GM12878 (cell line): Measurements from ENCODE around the gene ADARB1. TPM values are rescaled to one million over a fixed set of nuclear protein-coding genes. Genes with fewer than 3 reads are reported as not detected.

Experiments used
- ATAC-seq: fragments of 200-7000 bp; cut with Tn5 transposase; 3 replicates; pipeline ENCODE4 v1.9.1; 2020; ENCODE audit warnings: mild to moderate bottlenecking, moderate library complexity
- BruUV-seq: library from RNA; stranded (reverse); fragments of 400-500 nt; replicated peaks from 2 replicates; lab custom pipeline; 2021; lab: Mats Ljungman, UMichigan
- CTCF ChIA-PET: fragments of 300-600 bp; sonication (Branson Sonifier 250); formaldehyde crosslinking; extraction: SDS; loops from one replicate; lab custom pipeline; 2021; ENCODE audit warnings: inconsistent platforms; lab: Yijun Ruan, JAX
- POLR2A ChIA-PET: fragments of 350-600 bp; formaldehyde crosslinking; extraction: SDS; loops from one replicate; lab custom pipeline; 2021; ENCODE audit warnings: inconsistent platforms; lab: Charles Lee
- RAD21 ChIA-PET: fragments of 300-600 bp; sonication (Branson Sonifier 250); formaldehyde crosslinking; loops from one replicate; lab custom pipeline; 2023; ENCODE audit warnings: antibody characterized with exemption; ENCODE audit not compliant: unreplicated experiment; lab: Charles Lee
- SMC1A ChIA-PET: fragments of 300-600 bp; sonication (Branson Sonifier 250); formaldehyde crosslinking; loops from one replicate; lab custom pipeline; 2023; ENCODE audit not compliant: unreplicated experiment, uncharacterized antibody; lab: Charles Lee
- DNase-seq: peaks from one replicate; pipeline ENCODE4 v3.0.0-alpha.2; 2011; ENCODE audit warnings: low read depth, low spot score
- FAIRE-seq: peaks from 3 replicates; lab custom pipeline; 2011; peaks lifted over from hg19 to GRCh38; lab: Jason Lieb, UNC
- H2AFZ ChIP-seq: 2 replicates; pipeline ENCODE4 v1.6.0; 2011; ENCODE audit warnings: low read depth, low read length, control low read depth; ENCODE audit not compliant: control insufficient read depth
- H3K27ac ChIP-seq: 2 replicates; pipeline ENCODE4 v1.5.1; 2011; ENCODE audit warnings: control low read depth; ENCODE audit not compliant: control insufficient read depth, insufficient read depth
- H3K27me3 ChIP-seq, 2 experiments: replicated peaks in 1 of 2; 2 replicates each; pipeline versions ENCODE4 v1.6.0 to v1.6.1; 2011; ENCODE audit warnings: low read length in 1 of 2; ENCODE audit not compliant: control insufficient read depth in 2 of 2, insufficient read depth in 2 of 2
- H3K36me3 ChIP-seq, 2 experiments: 2 replicates each; pipeline ENCODE4 v1.5.1; 2011; ENCODE audit warnings: low read length in 1 of 2; ENCODE audit not compliant: control insufficient read depth in 2 of 2, insufficient read depth in 2 of 2
- H3K4me1 ChIP-seq: 2 replicates; pipeline ENCODE4 v1.6.1; 2011; ENCODE audit warnings: mild to moderate bottlenecking, low read length, moderate library complexity, mixed read lengths; ENCODE audit not compliant: control insufficient read depth, insufficient read depth
- H3K4me2 ChIP-seq: 2 replicates; pipeline ENCODE4 v1.6.0; 2011; ENCODE audit warnings: control low read depth; ENCODE audit not compliant: control insufficient read depth, insufficient read depth
- H3K4me3 ChIP-seq: fragments of 200-600 bp; sonication (generic); 2 replicates; pipeline ENCODE4 v1.5.1; 2016
- H3K79me2 ChIP-seq: 2 replicates; pipeline ENCODE4 v1.6.0; 2011; ENCODE audit warnings: low read length; ENCODE audit not compliant: control insufficient read depth, insufficient read depth
- H3K9ac ChIP-seq: 2 replicates; pipeline ENCODE4 v1.8.0; 2011; ENCODE audit warnings: low read length, control low read depth, mixed read lengths; ENCODE audit not compliant: control insufficient read depth, insufficient read depth
- H3K9me3 ChIP-seq: replicated peaks from 3 replicates; pipeline ENCODE4 v1.5.1; 2011; ENCODE audit warnings: mild to moderate bottlenecking, low read length; ENCODE audit not compliant: control insufficient read depth, insufficient read depth
- H4K20me1 ChIP-seq: 2 replicates; pipeline ENCODE4 v1.6.0; 2011; ENCODE audit not compliant: control insufficient read depth, insufficient read depth
- CHD1 ChIP-seq: IDR thresholded peaks from 2 replicates; pipeline ENCODE4 v1.6.1; 2012; ENCODE audit warnings: low read depth, low read length, improper control_type of control experiment
- CTCF ChIP-seq, 3 experiments: IDR thresholded peaks in 2 of 3; conservative IDR thresholded peaks in 1 of 3; 2 replicates each; pipeline ENCODE4 v1.5.1; 2011; ENCODE audit warnings: low read depth in 3 of 3, low read length in 3 of 3, mild to moderate bottlenecking in 3 of 3, control low read depth in 2 of 3, moderate library complexity in 2 of 3, inconsistent platforms in 1 of 3, mixed read lengths in 1 of 3; ENCODE audit not compliant: control insufficient read depth in 2 of 3, insufficient read depth in 1 of 3; ENCODE audit errors: extremely low read depth in 1 of 3
- EED ChIP-seq: sonication (generic); IDR thresholded peaks from 2 replicates; pipeline ENCODE4 v1.6.1; 2016; ENCODE audit warnings: antibody characterized with exemption, low read depth
- FOXM1 ChIP-seq: IDR thresholded peaks from 2 replicates; pipeline ENCODE4 v1.6.1; 2012; ENCODE audit warnings: low read depth, mild to moderate bottlenecking, inconsistent platforms, low read length, moderate library complexity
- PBX3 ChIP-seq: IDR thresholded peaks from 2 replicates; pipeline ENCODE4 v1.6.1; 2011; ENCODE audit warnings: mild to moderate bottlenecking, low read depth, low read length, moderate library complexity; ENCODE audit not compliant: insufficient replicate concordance
- SREBF1 ChIP-seq: IDR thresholded peaks from 2 replicates; pipeline ENCODE4 v1.6.1; 2012; ENCODE audit warnings: mild to moderate bottlenecking, low read length
- WGBS: methylation state at CpG from one replicate; pipeline ENCODE4 v1.1.6; 2016; ENCODE audit warnings: low lambda C conversion rate; ENCODE audit not compliant: insufficient replicate concordance, insufficient coverage; ENCODE audit errors: missing lambda C conversion rate; 5-methylcytosine and 5-hydroxymethylcytosine counted together
- in situ Hi-C: fragments of 300-500 bp; cut with MboI; formaldehyde crosslinking; loops from 9 replicates; pipeline ENCODE4 v1.14.3; 2018; ENCODE audit warnings: mixed read lengths
- intact Hi-C: fragments of 100-400 bp; cut with micrococcal nuclease; formaldehyde crosslinking; loops from one replicate; pipeline ENCODE4 v1.14.2; 2022; ENCODE audit not compliant: unreplicated experiment
- polyA plus RNA-seq, 11 experiments: library from polyadenylated mRNA; depleted of rRNA in 4 of 11; unstranded in 6 of 11; stranded (reverse) in 5 of 11; fragments of >200 nt; fragmentation: Nextera tagmentation in 4 of 11; fragmentation: Illumina TruSeq in 1 of 11; extraction: Ambion mirVana in 4 of 11; extraction: Trizol in 1 of 11; gene quantifications; 1 replicate in 1 of 11; 2 replicates in 10 of 11; pipeline versions ENCODE4 v1.2.1 to v1.2.3, GENCODE V29; 2011 to 2016; ENCODE audit warnings: inconsistent platforms in 2 of 11, missing spikeins in 2 of 11, low read depth in 1 of 11
- total RNA-seq, 4 experiments: library from RNA; depleted of rRNA in 3 of 4; stranded (reverse); fragments of >200 nt in 3 of 4; fragmentation: Illumina TruSeq in 1 of 4; extraction: Trizol in 1 of 4; gene quantifications; 2 replicates each; pipeline versions ENCODE4 v1.2.1 to v1.2.3, GENCODE V29; 2013 to 2021

ADARB1 gene
- total and polyA plus RNA-seq, 10 of the 15 experiments (the other 5 are each of a cell fraction or from before 2014, with no cell fraction given), result 5.7 to 61.7 (median 25.3) TPM

GRCh38 chr21:45269861-45270260, 195.5 kb downstream of the ADARB1 start:
- Histone ChIP-seq H3K4me2 (no peak overlapping the region), H3K36me3 (peaks cover 16 to 18% of the 10 kb centered on the region in 2 experiments; a peak in 3 of 4 replicates), H2AFZ (no peak overlapping the region), H3K9me3 (peaks cover 6% of the 10 kb centered on the region; the same call in 2 of the 3 replicates), H3K9ac (no peak overlapping the region), H3K79me2 (no peaks in the 10 kb centered on the region), H3K27ac (no peak overlapping the region), H3K4me3 (no peak overlapping the region), H4K20me1 (no peaks in the 10 kb centered on the region), H3K4me1 (peaks cover 5% of the 10 kb centered on the region), H3K27me3 (no peaks in the 10 kb centered on the region)
- ChIA-PET POLR2A (no interaction called here), SMC1A (no interaction called here), RAD21 (no interaction called here), CTCF (interaction anchor here (1.5 kb wide), 1 partner anchor 129 kb away, joined by 3 read pairs; no protein-coding TSS in a partner anchor)
- ATAC-seq (no peak), FAIRE-seq (no peak), DNase-seq (no peak)
- intact Hi-C loops (no loop called here), in situ Hi-C loops (no loop called here)
- WGBS, result 95% methylated on average over 13 of the region's 13 CpGs
- BruUV-seq, result no TSS peak
- TF ChIP-seq FOXM1, result no peak
- TF ChIP-seq, all 136 proteins: peak for 0

- H3K4me1 ChIP-seq, result peaks cover 5% of the 10 kb centered on the region
- ATAC-seq (no peak), DNase-seq (no peak), FAIRE-seq (no peak)
- H3K27me3 ChIP-seq, result no peaks in the 10 kb centered on the region
- intact Hi-C loops, result no loop called here
- ChIA-PET POLR2A (no interaction called here), CTCF (interaction anchor here (1.5 kb wide), 1 partner anchor 129 kb away, joined by 3 read pairs; no protein-coding TSS in a partner anchor), SMC1A (interaction anchor here (0.8 kb wide), 1 partner anchor 22 kb away, joined by 3 read pairs; no protein-coding TSS in a partner anchor), RAD21 (no interaction called here)
- TF ChIP-seq PBX3, result no peak
- no peak for TF ChIP-seq CHD1
- TF ChIP-seq EED, result no peak
- TF ChIP-seq CTCF (IDR thresholded peaks at IDR 0.05 in 2 of 3, conservative IDR thresholded peaks at IDR 0.05 in 1 of 3; ENCODE audit: control insufficient read depth in 2 of 3, extremely low read depth in 1 of 3, insufficient read depth in 1 of 3, low read depth in 3 of 3, low read length in 3 of 3), result no peak
- no peak for TF ChIP-seq SREBF1
- BruUV-seq, result no TSS peak
- H4K20me1 ChIP-seq, result no peaks in the 10 kb centered on the region
- 93% methylated on average over 13 of the region's 13 CpGs for WGBS
- no peak overlapping the region for H2AFZ ChIP-seq
- H3K9me3 ChIP-seq, result peaks cover 6% of the 10 kb centered on the region; the same call in 2 of the 3 replicates
- H3K9ac ChIP-seq, result no peak overlapping the region
- H3K27ac ChIP-seq, result no peak overlapping the region
- H3K79me2 ChIP-seq, result no peaks in the 10 kb centered on the region
- H3K4me2 ChIP-seq, result no peak overlapping the region
- in situ Hi-C loops, result no loop called here
- H3K4me3 ChIP-seq, result no peak overlapping the region
- peaks cover 12 to 18% of the 10 kb centered on the region in 2 experiments; a peak in 3 of 4 replicates for H3K36me3 ChIP-seq
Measured at GRCh38 chr21:45270306-45270821, 196.0 kb downstream of the ADARB1 start.
